HEK293T (cell line): ENCODE results near the gene OSBPL8.

Experiments used
- CTCF ChIA-PET: fragments of 350-600 bp; formaldehyde crosslinking; extraction: SDS; loops from one replicate; lab custom pipeline; 2021; ENCODE audit warnings: antibody characterized with exemption, inconsistent platforms; lab: Yijun Ruan, JAX
- POLR2A ChIA-PET: fragments of 350-600 bp; formaldehyde crosslinking; extraction: SDS; loops from one replicate; lab custom pipeline; 2020; ENCODE audit warnings: antibody characterized with exemption, inconsistent platforms; lab: Yijun Ruan, JAX
- DNase-seq: peaks from one replicate; pipeline ENCODE4 v3.0.0; 2012; ENCODE audit warnings: mixed read lengths; ENCODE audit errors: extremely low spot score
- ARNT ChIP-seq: fragments of 450-650 bp; IDR thresholded peaks from 2 replicates; pipeline ENCODE4 v1.6.1; 2017; ENCODE audit warnings: mild to moderate bottlenecking
- BHLHE40 ChIP-seq: fragments of 450-650 bp; IDR thresholded peaks from 2 replicates; pipeline ENCODE4 v1.6.1; 2016; ENCODE audit warnings: mild to moderate bottlenecking, moderate library complexity, borderline replicate concordance
- CTBP1 ChIP-seq: fragments of 450-650 bp; IDR thresholded peaks from 2 replicates; pipeline ENCODE4 v1.6.1; 2016; ENCODE audit warnings: borderline replicate concordance
- ELF4 ChIP-seq: fragments of 450-650 bp; IDR thresholded peaks from 2 replicates; pipeline ENCODE4 v1.6.1; 2017; ENCODE audit warnings: antibody characterized with exemption
- FOXA1 ChIP-seq: fragments of 450-650 bp; IDR thresholded peaks from 2 replicates; pipeline ENCODE4 v1.6.1; 2016; ENCODE audit warnings: mild to moderate bottlenecking
- FOXK2 ChIP-seq: fragments of 450-650 bp; IDR thresholded peaks from 2 replicates; pipeline ENCODE4 v1.6.1; 2016; ENCODE audit warnings: mild to moderate bottlenecking
- FOXM1 ChIP-seq: fragments of 450-650 bp; IDR thresholded peaks from 2 replicates; pipeline ENCODE4 v1.6.1; 2017; ENCODE audit warnings: mild to moderate bottlenecking, borderline replicate concordance
- HDGF ChIP-seq: fragments of 450-650 bp; IDR thresholded peaks from 2 replicates; pipeline ENCODE4 v1.6.1; 2017; ENCODE audit warnings: antibody characterized with exemption, borderline replicate concordance
- L3MBTL2 ChIP-seq: fragments of 450-650 bp; conservative IDR thresholded peaks from 2 replicates; pipeline ENCODE4 v1.6.1; 2016; ENCODE audit warnings: mild to moderate bottlenecking
- LEF1 ChIP-seq: fragments of 450-650 bp; IDR thresholded peaks from 2 replicates; pipeline ENCODE4 v1.6.1; 2017; ENCODE audit warnings: mild to moderate bottlenecking, borderline replicate concordance
- NFRKB ChIP-seq: fragments of 450-650 bp; IDR thresholded peaks from 2 replicates; pipeline ENCODE4 v1.6.1; 2016; ENCODE audit warnings: mild to moderate bottlenecking, moderate library complexity
- SP1 ChIP-seq: fragments of 450-650 bp; IDR thresholded peaks from 2 replicates; pipeline ENCODE4 v1.6.1; 2017
- SUZ12 ChIP-seq: fragments of 450-650 bp; IDR thresholded peaks from 2 replicates; pipeline ENCODE4 v1.6.1; 2016; ENCODE audit warnings: mild to moderate bottlenecking
- TARDBP ChIP-seq: fragments of 450-650 bp; IDR thresholded peaks from 2 replicates; pipeline ENCODE4 v1.6.1; 2016
- ZNF384 ChIP-seq: fragments of 450-650 bp; IDR thresholded peaks from 2 replicates; pipeline ENCODE4 v1.6.1; 2016
- TF ChIP-seq, protein P1 (sequence below): fragments of 450-650 bp; IDR thresholded peaks from 2 replicates; pipeline ENCODE4 v1.6.1; 2016

The OSBPL8 gene

DNA sequence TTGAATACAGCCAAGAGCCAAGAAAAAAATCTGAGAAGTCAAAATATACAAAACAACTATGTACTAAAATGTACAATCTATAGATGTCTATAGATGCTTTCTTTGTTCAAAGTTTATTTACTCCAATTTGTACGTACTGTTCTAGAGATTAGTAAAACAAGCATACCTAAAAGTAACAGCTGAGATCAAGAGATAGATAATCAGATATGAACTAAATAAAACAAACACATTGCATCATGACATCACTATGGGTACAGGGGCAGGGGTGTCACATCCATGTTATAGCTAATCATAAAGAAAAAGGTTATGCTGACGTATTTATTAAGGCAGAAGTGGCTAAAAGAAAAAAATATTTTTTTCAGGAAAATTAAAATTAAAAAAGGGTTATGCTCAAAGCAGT is 139.3 kb downstream of the OSBPL8 start:
- ChIA-PET CTCF (no interaction called here), POLR2A (no interaction called here)
- TF ChIP-seq L3MBTL2 (no peak), FOXA1 (no peak), ZNF384 (no peak)
- TF ChIP-seq, protein P1, sequence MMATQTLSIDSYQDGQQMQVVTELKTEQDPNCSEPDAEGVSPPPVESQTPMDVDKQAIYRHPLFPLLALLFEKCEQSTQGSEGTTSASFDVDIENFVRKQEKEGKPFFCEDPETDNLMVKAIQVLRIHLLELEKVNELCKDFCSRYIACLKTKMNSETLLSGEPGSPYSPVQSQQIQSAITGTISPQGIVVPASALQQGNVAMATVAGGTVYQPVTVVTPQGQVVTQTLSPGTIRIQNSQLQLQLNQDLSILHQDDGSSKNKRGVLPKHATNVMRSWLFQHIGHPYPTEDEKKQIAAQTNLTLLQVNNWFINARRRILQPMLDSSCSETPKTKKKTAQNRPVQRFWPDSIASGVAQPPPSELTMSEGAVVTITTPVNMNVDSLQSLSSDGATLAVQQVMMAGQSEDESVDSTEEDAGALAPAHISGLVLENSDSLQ, result no peak
- DNase-seq, result no peak

GRCh38 chr12:76417116-76417515 is 142.5 kb downstream of the OSBPL8 start:
- POLR2A ChIA-PET, result no interaction called here

DNA sequence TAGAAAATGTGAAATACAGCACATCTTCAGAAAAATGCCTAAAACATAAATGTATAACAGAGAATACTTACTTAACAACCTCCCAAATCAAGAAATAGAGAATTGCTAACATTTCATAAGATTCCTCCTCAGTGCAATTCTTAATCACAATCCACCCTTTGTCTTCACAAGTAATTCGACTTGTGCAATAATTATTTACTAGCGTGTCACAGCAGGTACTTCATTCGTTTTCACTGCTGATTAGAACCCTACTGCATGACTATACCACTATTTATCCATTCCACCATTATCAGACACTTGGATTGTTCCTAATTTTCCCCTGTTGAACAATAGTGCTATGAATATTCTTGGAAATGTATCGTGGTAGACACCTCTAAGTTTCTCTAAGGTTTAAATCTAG is 146.4 kb downstream of the OSBPL8 start:
- no peak for DNase-seq
- TF ChIP-seq ARNT (no peak), FOXA1 (no peak), CTBP1 (no peak), NFRKB (no peak), ZNF384 (no peak), LEF1 (no peak), SUZ12 (no peak), L3MBTL2 (no peak), HDGF (no peak), TARDBP (no peak), FOXK2 (no peak), FOXM1 (no peak), ELF4 (no peak), SP1 (no peak)
- TF ChIP-seq, protein P1, result no peak
- POLR2A ChIA-PET, result no interaction called here
- CTCF ChIA-PET, result no interaction called here

More at GRCh38 chr12:76417116-76417515, 142.5 kb downstream of the OSBPL8 start:
- DNase-seq, result no peak
- TF ChIP-seq NFRKB (no peak), FOXM1 (no peak), SP1 (no peak), HDGF (no peak)
- CTCF ChIA-PET, result no interaction called here

DNA sequence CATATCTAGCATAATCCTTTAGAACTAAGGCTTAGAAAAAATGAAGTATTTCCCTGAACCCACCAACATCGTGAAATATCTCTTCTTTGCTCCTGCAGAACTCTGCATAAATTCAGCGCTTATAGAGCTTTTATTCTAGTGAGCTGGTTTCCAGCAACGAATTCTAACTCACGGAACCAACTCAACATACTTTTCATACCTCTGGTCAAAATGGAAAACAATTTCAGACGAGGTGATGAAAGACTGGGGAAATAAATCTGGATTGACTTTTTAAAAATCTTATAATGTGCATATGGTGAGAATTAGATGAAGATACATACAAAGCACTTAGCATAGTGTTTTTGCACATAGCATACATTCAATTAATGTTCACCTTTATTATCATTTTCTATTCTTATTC is 148.8 kb downstream of the OSBPL8 start:
- POLR2A ChIA-PET, result no interaction called here
- TF ChIP-seq TARDBP, result no peak
- no peak for TF ChIP-seq NFRKB
- TF ChIP-seq FOXA1, result no peak
- CTCF ChIA-PET, result no interaction called here

GRCh38 chr12:76410371-76410770 is 149.2 kb downstream of the OSBPL8 start:
- ChIA-PET CTCF (no interaction called here), POLR2A (no interaction called here)
- TF ChIP-seq ARNT (no peak), FOXA1 (no peak), FOXK2 (no peak), TARDBP (no peak), BHLHE40 (no peak), L3MBTL2 (no peak), SP1 (no peak), CTBP1 (no peak), SUZ12 (no peak), ELF4 (no peak), ZNF384 (no peak), LEF1 (no peak), FOXM1 (no peak), NFRKB (no peak), HDGF (no peak)
- TF ChIP-seq, protein P1, result no peak
- DNase-seq, result no peak

More for the DNA sequence above, 148.8 kb downstream of the OSBPL8 start:
- no peak for DNase-seq

- DNase-seq, result no peak
- CTCF ChIA-PET, result no interaction called here
- TF ChIP-seq TARDBP (no peak), SP1 (no peak), FOXK2 (no peak), ARNT (no peak), FOXM1 (no peak), ELF4 (no peak), LEF1 (no peak), ZNF384 (no peak), NFRKB (no peak), HDGF (no peak), CTBP1 (no peak), FOXA1 (no peak), SUZ12 (no peak), BHLHE40 (no peak), L3MBTL2 (no peak)
- TF ChIP-seq, protein P1, result no peak
- POLR2A ChIA-PET, result no interaction called here
Measured at GRCh38 chr12:76409074-76409473, 150.5 kb downstream of the OSBPL8 start.
